HepG2 (cell line): ENCODE measurements around the gene RPL23. TPM values are rescaled to one million over a fixed set of nuclear protein-coding genes. Genes with fewer than 3 reads are reported as not detected.
A peak's percentile ranks its signal among the peaks of the same experiment; 100 is the strongest.

Experiments
- CEBPZ ChIP-seq: IDR thresholded peaks from 2 replicates; pipeline ENCODE4 v1.6.1; 2012; ENCODE audit warnings: low read length, improper control_type of control experiment
- FOXJ3 ChIP-seq: sonication (generic); formaldehyde crosslinking; IDR thresholded peaks from 2 replicates; pipeline ENCODE4 v1.4.0; 2020; ENCODE audit warnings: missing genetic modification reagents, mild to moderate bottlenecking, borderline replicate concordance
- GABPB1 ChIP-seq: IDR thresholded peaks from 2 replicates; pipeline ENCODE4 v1.6.1; 2016; ENCODE audit warnings: mild to moderate bottlenecking, missing genetic modification reagents, moderate library complexity, missing compliant biosample characterization
- HNRNPL ChIP-seq: fragments of 200-400 bp; formaldehyde crosslinking; IDR thresholded peaks from 2 replicates; pipeline ENCODE4 v1.6.1; 2017; ENCODE audit warnings: mild to moderate bottlenecking, low read depth, low read length
- HOXA5 ChIP-seq: sonication (generic); formaldehyde crosslinking; IDR thresholded peaks from 2 replicates; pipeline ENCODE4 v1.4.0; 2020; ENCODE audit warnings: missing genetic modification reagents
- MAFG ChIP-seq: sonication (generic); formaldehyde crosslinking; IDR thresholded peaks from 2 replicates; pipeline ENCODE4 v1.5.1; 2020; ENCODE audit warnings: mild to moderate bottlenecking, missing genetic modification reagents
- PHB2 ChIP-seq: fragments of 450-650 bp; IDR thresholded peaks from 2 replicates; pipeline ENCODE4 v1.6.1; 2018; ENCODE audit not compliant: partially characterized antibody
- polyA plus RNA-seq, 8 experiments: library from polyadenylated mRNA; depleted of rRNA in 3 of 8; stranded (reverse) in 7 of 8; unstranded in 1 of 8; fragments of >200 nt; fragmentation: Illumina TruSeq in 4 of 8; extraction: Trizol in 4 of 8; gene quantifications; 2 replicates each; pipeline versions ENCODE4 v1.2.1 to v1.2.3, GENCODE V29; 2011 to 2016; ENCODE audit warnings: low read depth in 4 of 8, missing spikeins in 1 of 8, mixed read lengths in 1 of 8; ENCODE audit not compliant: insufficient read depth in 1 of 8
- total RNA-seq, 5 experiments: library from RNA; depleted of rRNA; stranded (reverse); fragments of >200 nt; fragmentation: Illumina TruSeq; extraction: Trizol; gene quantifications; 2 replicates each; pipeline ENCODE4 v1.2.3, GENCODE V29; 2016; ENCODE audit warnings: low read depth in 1 of 5
- TF ChIP-seq, protein P1 (sequence below), 2 experiments: fragments of 450-650 bp in 1 of 2; sonication (generic) in 1 of 2; formaldehyde crosslinking; IDR thresholded peaks; 2 replicates each; pipeline versions ENCODE4 v1.5.0 to v1.8.0; 2020 to 2022; ENCODE audit warnings: mild to moderate bottlenecking in 1 of 2, missing genetic modification reagents in 1 of 2

Gene RPL23
- total and polyA plus RNA-seq, 2 of the 13 experiments (the other 11 are each of a cell fraction or from before 2014, with no cell fraction given): 2,790 to 4,860 TPM

DNA sequence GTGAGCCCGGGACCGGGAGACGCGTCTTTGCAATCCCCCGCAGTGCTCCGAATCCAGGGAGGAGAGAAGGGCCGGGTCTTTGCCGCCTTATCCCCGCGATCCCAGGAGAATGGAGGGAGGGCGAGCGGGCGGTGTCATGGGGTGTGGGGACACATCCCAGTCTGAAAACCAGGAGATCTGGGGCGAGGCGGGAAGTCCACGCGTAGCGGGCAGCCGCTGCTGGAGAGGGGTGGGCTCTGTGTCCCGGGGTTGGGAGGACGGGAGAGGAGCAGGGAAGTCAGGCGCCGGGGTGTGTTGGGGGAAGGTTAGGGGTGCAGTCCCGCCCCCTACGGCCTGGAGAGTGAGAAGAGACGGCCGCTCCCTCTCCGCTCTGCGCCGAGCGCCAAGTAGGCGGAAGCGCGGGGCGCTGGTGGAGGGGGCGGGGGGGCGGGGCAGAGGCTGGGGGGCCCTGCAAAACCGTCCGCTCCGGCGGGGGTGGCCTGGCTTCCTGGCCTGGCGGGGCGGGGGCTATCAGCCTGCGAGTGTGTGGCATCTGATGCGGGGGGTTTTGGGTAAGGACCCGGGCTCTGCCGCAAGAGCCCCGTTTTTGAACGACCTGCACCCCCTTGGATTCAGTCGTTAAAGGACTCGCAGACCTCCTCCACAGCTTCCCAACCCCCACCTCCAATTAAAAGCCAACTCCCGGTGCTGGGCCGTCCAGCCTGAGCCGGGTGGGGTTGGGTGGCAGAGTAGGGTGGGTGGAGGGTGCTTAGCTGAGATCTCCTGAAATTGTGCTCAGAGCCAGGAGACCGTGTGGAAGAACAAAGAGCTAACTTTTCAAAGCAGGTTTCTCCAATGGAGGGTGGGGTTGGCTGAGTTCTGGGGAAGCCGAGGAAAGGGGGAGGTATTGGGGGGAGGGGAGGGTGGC lies 17.0 kb upstream of the RPL23 start (continued):
- TF ChIP-seq CEBPZ: no peak
- TF ChIP-seq PHB2: no peak
- peak; percentile 74; the same call in 1 of the 2 replicates for TF ChIP-seq HNRNPL
- TF ChIP-seq FOXJ3 (CRISPR knock-in tag): no peak
- TF ChIP-seq MAFG (CRISPR knock-in tag): no peak
- 0 out of 2 replicates have a peak, but pooled peaks have one; percentile 2 for TF ChIP-seq GABPB1
- no peak for TF ChIP-seq HOXA5 (CRISPR knock-in tag)
- TF ChIP-seq, protein P1, sequence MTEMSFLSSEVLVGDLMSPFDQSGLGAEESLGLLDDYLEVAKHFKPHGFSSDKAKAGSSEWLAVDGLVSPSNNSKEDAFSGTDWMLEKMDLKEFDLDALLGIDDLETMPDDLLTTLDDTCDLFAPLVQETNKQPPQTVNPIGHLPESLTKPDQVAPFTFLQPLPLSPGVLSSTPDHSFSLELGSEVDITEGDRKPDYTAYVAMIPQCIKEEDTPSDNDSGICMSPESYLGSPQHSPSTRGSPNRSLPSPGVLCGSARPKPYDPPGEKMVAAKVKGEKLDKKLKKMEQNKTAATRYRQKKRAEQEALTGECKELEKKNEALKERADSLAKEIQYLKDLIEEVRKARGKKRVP (CRISPR knock-in tag; IDR thresholded peaks at IDR 0.05): no peak
- TF ChIP-seq, all 625 proteins: peak for 117
